ENCODE measurements around the gene IFI27. TPM values are rescaled to one million over a fixed set of nuclear protein-coding genes. Genes with fewer than 3 reads are reported as not detected.

IFI27 gene
- total and polyA plus RNA-seq, 2 donors = 19.9 to 417 TPM

GRCh38 chr14:94123868-94124267 lies 13.3 kb downstream of the IFI27 start:
- Histone ChIP-seq H3K4me1 (ENCODE audit: insufficient read depth) (no peaks in the 10 kb centered on the region), H3K36me3 (ENCODE audit: insufficient read depth) (no peaks in the 10 kb centered on the region), H3K4me3 (ENCODE audit: low read depth, low read length) (no peak overlapping the region), H3K27ac (ENCODE audit: low read depth) (no peak overlapping the region)
- WGBS = 95% methylated on average over 1 of the region's 1 CpG
- no peak for DNase-seq (ENCODE audit: extremely low spot score)

- no peak for DNase-seq (ENCODE audit: extremely low spot score)
- H3K36me3 ChIP-seq (ENCODE audit: insufficient read depth) = no peaks in the 10 kb centered on the region
- H3K4me3 ChIP-seq (ENCODE audit: low read depth, low read length) = no peak overlapping the region
- no peaks in the 10 kb centered on the region for H3K4me1 ChIP-seq (ENCODE audit: insufficient read depth)
- H3K27ac ChIP-seq (ENCODE audit: low read depth) = no peak overlapping the region
- WGBS = 86% methylated on average over 9 of the region's 9 CpGs
Observed at GRCh38 chr14:94124582-94125377, 14.2 kb downstream of the IFI27 start.

GRCh38 chr14:94125659-94126418 lies 15.3 kb downstream of the IFI27 start:
- H3K4me1 ChIP-seq (ENCODE audit: insufficient read depth) = no peaks in the 10 kb centered on the region
- DNase-seq (ENCODE audit: extremely low spot score) = no peak
- no peak overlapping the region for H3K4me3 ChIP-seq (ENCODE audit: low read depth, low read length)
- no peak overlapping the region for H3K27ac ChIP-seq (ENCODE audit: low read depth)
- 85% methylated on average over 6 of the region's 6 CpGs for WGBS
- no peaks in the 10 kb centered on the region for H3K36me3 ChIP-seq (ENCODE audit: insufficient read depth)

GRCh38 chr14:94126419-94126677 lies 15.8 kb downstream of the IFI27 start:
- no peak for DNase-seq (ENCODE audit: extremely low spot score)
- H3K36me3 ChIP-seq (ENCODE audit: insufficient read depth) = no peaks in the 10 kb centered on the region
- WGBS = 85% methylated on average over 1 of the region's 1 CpG

GRCh38 chr14:94126800-94127199 lies 16.3 kb downstream of the IFI27 start:
- DNase-seq (ENCODE audit: extremely low spot score) = no peak
- 88% methylated on average over 5 of the region's 5 CpGs for WGBS
- Histone ChIP-seq H3K36me3 (ENCODE audit: insufficient read depth) (no peaks in the 10 kb centered on the region), H3K4me1 (ENCODE audit: insufficient read depth) (no peaks in the 10 kb centered on the region), H3K27ac (ENCODE audit: low read depth) (no peak overlapping the region), H3K4me3 (ENCODE audit: low read depth, low read length) (no peak overlapping the region)

More at GRCh38 chr14:94126419-94126677, 15.8 kb downstream of the IFI27 start:
- Histone ChIP-seq H3K27ac (ENCODE audit: low read depth) (no peak overlapping the region), H3K4me1 (ENCODE audit: insufficient read depth) (no peaks in the 10 kb centered on the region), H3K4me3 (ENCODE audit: low read depth, low read length) (no peak overlapping the region)

- Histone ChIP-seq H3K4me3 (ENCODE audit: low read depth, low read length) (no peak overlapping the region), H3K4me1 (ENCODE audit: insufficient read depth) (no peaks in the 10 kb centered on the region), H3K36me3 (ENCODE audit: insufficient read depth) (no peaks in the 10 kb centered on the region), H3K27ac (ENCODE audit: low read depth) (no peak overlapping the region)
- no peak for DNase-seq (ENCODE audit: extremely low spot score)
- WGBS = 95% methylated on average over 6 of the region's 6 CpGs
Observed at GRCh38 chr14:94127330-94127729, 16.8 kb downstream of the IFI27 start.

- Histone ChIP-seq H3K36me3 (ENCODE audit: insufficient read depth) (no peaks in the 10 kb centered on the region), H3K4me3 (ENCODE audit: low read depth, low read length) (no peak overlapping the region)
Observed at GRCh38 chr14:94128216-94128839, 17.8 kb downstream of the IFI27 start.

GRCh38 chr14:94129111-94129757 lies 18.7 kb downstream of the IFI27 start, which contains the start of gene IFI27L2:
Gene IFI27L2 (minus strand): TSS chr14:94129604. CDS start chr14:94129564, 40 bp downstream.
- DNase-seq (ENCODE audit: extremely low spot score) = peak; percentile 69
- no peaks in the 10 kb centered on the region for H3K36me3 ChIP-seq (ENCODE audit: insufficient read depth)
- WGBS = under 1% methylated on average over 27 of the region's 27 CpGs
- H3K27ac ChIP-seq (ENCODE audit: low read depth) = peak within 1 kb of the TSS; percentile 89
- peak within 1 kb of the TSS; percentile 39 for H3K4me3 ChIP-seq (ENCODE audit: low read depth, low read length)
- no peaks in the 10 kb centered on the region for H3K4me1 ChIP-seq (ENCODE audit: insufficient read depth)

More at GRCh38 chr14:94128216-94128839, 17.8 kb downstream of the IFI27 start:
- 86% methylated on average over 14 of the region's 14 CpGs for WGBS
- DNase-seq (ENCODE audit: extremely low spot score) = no peak
- Histone ChIP-seq H3K4me1 (ENCODE audit: insufficient read depth) (no peaks in the 10 kb centered on the region), H3K27ac (ENCODE audit: low read depth) (no peak overlapping the region)

- Histone ChIP-seq H3K4me1 (ENCODE audit: insufficient read depth) (no peaks in the 10 kb centered on the region), H3K27ac (ENCODE audit: low read depth) (no peak overlapping the region), H3K36me3 (ENCODE audit: insufficient read depth) (no peaks in the 10 kb centered on the region), H3K4me3 (ENCODE audit: low read depth, low read length) (peak overlapping the region; percentile 39)
- DNase-seq (ENCODE audit: extremely low spot score) = no peak
- WGBS = under 1% methylated on average over 12 of the region's 12 CpGs
Observed at GRCh38 chr14:94129758-94130414, 19.4 kb downstream of the IFI27 start.

GRCh38 chr14:94132285-94132887 lies 21.9 kb downstream of the IFI27 start:
- no peak for DNase-seq (ENCODE audit: extremely low spot score)
- Histone ChIP-seq H3K4me1 (ENCODE audit: insufficient read depth) (no peaks in the 10 kb centered on the region), H3K27ac (ENCODE audit: low read depth) (no peak overlapping the region), H3K4me3 (ENCODE audit: low read depth, low read length) (no peak overlapping the region), H3K36me3 (ENCODE audit: insufficient read depth) (no peaks in the 10 kb centered on the region)
- WGBS = 44% methylated on average over 4 of the region's 4 CpGs

- WGBS = 73% methylated on average over 4 of the region's 4 CpGs
- Histone ChIP-seq H3K27ac (ENCODE audit: low read depth) (no peak overlapping the region), H3K4me3 (ENCODE audit: low read depth, low read length) (no peak overlapping the region), H3K4me1 (ENCODE audit: insufficient read depth) (no peaks in the 10 kb centered on the region), H3K36me3 (ENCODE audit: insufficient read depth) (no peaks in the 10 kb centered on the region)
- no peak for DNase-seq (ENCODE audit: extremely low spot score)
Observed at GRCh38 chr14:94135476-94135875, 24.9 kb downstream of the IFI27 start.

- H3K27ac ChIP-seq (ENCODE audit: low read depth) = no peak overlapping the region
- DNase-seq (ENCODE audit: extremely low spot score) = no peak
- no peaks in the 10 kb centered on the region for H3K36me3 ChIP-seq (ENCODE audit: insufficient read depth)
- 31% methylated on average over 18 of the region's 18 CpGs for WGBS
- no peak overlapping the region for H3K4me3 ChIP-seq (ENCODE audit: low read depth, low read length)
- H3K4me1 ChIP-seq (ENCODE audit: insufficient read depth) = no peaks in the 10 kb centered on the region
Observed at GRCh38 chr14:94136575-94137331, 26.2 kb downstream of the IFI27 start.

All from urinary bladder (tissue), 4 donors.